Hindlimb muscle (tissue), 1 donor: ENCODE measurements around the gene SETD6. TPM values are rescaled to one million over a fixed set of nuclear protein-coding genes. Genes with fewer than 3 reads are reported as not detected.
"Not testable (repeated sequence)": the region's sequence is repeated elsewhere in the genome, so short reads cannot be mapped to it uniquely, and the experiment has no call there.

ENCODE experiments used
- DNase-seq: peaks from one replicate; pipeline ENCODE4 v3.0.0-alpha.2; 2013
- polyA plus RNA-seq: library from polyadenylated mRNA; unstranded; fragments of 120-200 nt; gene quantifications from one replicate; pipeline ENCODE4 v1.2.1, GENCODE V29; 2013; ENCODE audit not compliant: insufficient read length

SETD6 gene
- polyA plus RNA-seq, 1 donor, result 16.9 TPM

DNA sequence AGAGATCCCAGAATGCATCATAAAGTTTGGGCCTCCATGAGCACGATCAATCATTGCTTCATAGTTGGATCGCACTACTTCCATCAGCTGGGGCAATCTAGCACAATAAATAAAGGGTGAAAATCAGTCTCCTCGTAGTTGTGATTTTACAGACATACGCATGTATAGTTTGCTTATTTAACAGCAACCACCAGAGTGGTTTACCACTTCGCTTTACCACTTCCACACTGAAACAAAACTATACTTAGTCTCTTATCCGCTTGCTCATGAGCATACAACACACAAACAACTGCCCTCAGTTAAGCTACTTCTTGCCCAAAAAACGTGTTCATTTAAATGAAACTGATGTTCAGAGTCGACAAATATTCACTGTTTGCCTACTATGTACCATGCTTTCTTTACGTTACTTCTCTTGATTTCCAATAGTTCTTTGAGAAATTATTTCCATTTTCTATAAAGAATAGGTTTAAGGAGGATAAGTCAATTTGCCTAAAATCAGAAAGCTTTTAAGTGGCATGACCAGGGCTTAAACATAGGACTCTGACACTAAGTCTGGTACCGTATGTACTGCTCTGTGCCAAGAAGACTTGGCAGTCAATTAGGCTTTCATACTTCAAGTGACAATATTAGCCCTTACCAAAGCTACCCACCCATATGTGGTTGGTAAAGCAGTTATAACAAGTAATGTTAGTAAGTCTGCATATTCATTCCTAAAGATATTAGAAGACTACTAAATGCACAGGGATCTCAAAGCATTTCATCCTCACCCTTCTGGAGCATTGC lies 22.0 kb downstream of the SETD6 start:
- DNase-seq, result no peak

- no peak for DNase-seq
Measured at GRCh38 chr16:58541711-58542110, 26.4 kb downstream of the SETD6 start.

- no peak for DNase-seq
Measured at GRCh38 chr16:58542291-58542690, 27.0 kb downstream of the SETD6 start.

GRCh38 chr16:58543685-58544084 lies 28.4 kb downstream of the SETD6 start:
- no peak for DNase-seq

DNA sequence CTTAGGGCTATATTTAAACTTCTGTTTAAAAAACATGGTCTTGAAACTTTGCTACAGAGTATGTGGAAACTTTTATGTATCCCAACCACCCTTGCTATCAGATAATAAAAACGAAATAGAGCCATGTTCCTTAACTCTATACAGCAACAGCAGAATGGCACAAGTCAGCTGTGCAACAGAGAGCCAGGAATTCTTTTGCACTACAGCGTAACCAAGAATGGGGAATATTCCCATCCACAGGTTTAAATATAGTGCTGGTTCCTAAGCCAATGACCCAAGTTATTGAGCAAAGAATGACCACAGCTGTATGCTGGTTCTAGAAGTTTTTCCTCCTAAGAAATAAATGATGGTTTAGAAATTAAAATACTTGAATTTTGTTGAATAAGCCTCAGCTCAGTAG lies 33.1 kb downstream of the SETD6 start:
- DNase-seq, result no peak

DNA sequence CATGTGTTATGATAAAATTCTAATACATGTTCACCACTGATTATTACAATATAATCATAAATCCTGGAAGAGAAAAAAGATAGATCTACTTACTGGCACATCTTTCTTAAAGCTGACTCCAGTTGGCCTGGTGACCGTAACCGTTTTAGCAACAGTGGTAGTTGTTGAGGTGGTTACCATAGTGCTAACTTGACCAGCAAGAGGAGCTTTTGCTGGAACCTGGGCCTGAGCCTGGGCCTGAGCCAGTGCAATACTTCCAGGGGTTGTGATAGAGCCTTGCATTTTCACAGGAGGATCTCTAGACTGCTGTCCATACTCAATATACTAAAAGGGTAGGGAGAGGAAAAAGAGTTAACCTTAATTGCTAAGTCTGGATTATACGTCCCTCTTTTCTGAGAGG lies 36.2 kb downstream of the SETD6 start:
- peak; percentile 21 for DNase-seq

DNA sequence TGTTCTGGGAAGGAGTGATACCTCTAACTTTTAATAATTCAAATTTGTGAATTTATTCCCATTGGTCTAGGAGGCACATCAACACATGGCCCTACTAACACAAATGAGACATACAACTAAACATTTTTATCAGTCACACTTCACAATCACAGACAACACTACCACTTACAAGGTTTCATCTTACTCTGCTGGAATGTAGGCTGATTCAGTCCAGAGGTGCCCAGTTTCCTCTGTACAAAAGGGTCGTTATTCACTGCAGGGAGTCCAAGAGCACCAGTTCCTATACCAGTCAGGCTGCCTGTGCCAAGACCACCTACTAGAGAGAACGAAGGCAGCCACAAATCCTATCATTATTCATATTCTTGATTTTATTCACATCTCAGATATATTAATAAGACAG lies 41.4 kb downstream of the SETD6 start:
- no peak for DNase-seq

GRCh38 chr16:58563235-58563634 lies 47.9 kb downstream of the SETD6 start:
- DNase-seq, result no peak

GRCh38 chr16:58563775-58564174 lies 48.5 kb downstream of the SETD6 start:
- no peak for DNase-seq

DNA sequence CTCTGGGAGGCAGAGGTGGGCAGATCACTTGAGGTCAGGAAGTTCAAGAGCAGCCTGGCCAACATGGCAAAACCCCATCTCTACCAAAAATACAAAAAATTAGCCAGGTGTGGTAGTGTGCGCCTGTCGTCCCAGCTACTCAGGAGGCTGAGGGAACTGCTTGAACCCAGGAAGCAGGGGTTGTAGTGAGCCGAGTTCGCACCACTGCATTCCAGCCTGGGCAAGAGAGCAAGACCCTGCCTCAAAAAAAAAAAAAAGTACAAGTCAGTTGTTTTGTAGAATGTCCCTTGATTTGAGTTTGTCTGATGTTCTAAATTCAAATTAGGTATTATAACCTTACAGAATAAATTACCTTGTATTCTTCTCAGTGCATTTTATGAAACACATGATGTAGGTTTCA lies 50.4 kb downstream of the SETD6 start:
- DNase-seq, result not testable (repeated sequence)

Other genes starting within 250 kb of the SETD6 start
- not detected for gene PRSS54, start 220.5 kb upstream of the SETD6 start, polyA plus RNA-seq
- 7.1 TPM for gene GINS3, start 123.0 kb upstream of the SETD6 start, polyA plus RNA-seq
- gene NDRG4, start 15.4 kb upstream of the SETD6 start, polyA plus RNA-seq, result 13.4 TPM
- gene CNOT1, start 114.3 kb downstream of the SETD6 start, polyA plus RNA-seq, result 92.5 TPM
- 8.0 TPM for gene SLC38A7, start 169.3 kb downstream of the SETD6 start, polyA plus RNA-seq
- gene GOT2, start 218.8 kb downstream of the SETD6 start, polyA plus RNA-seq, result 54.0 TPM